Trophoblast cell (in vitro differentiated cells and primary cell): ENCODE results near the gene VDAC1.

Experiments
- DNase-seq, 2 donors: peaks; one replicate each; pipeline ENCODE4 v3.0.0-alpha.2; 2016
- H2AFZ ChIP-seq: 2 replicates; pipeline ENCODE4 v1.6.1; 2013; ENCODE audit warnings: low read length, moderate library complexity, mild to moderate bottlenecking; ENCODE audit not compliant: insufficient read depth, poor library complexity
- H2AK5ac ChIP-seq: 2 replicates; pipeline ENCODE4 v1.6.1; 2013; ENCODE audit warnings: mild to moderate bottlenecking, low read length
- H2BK120ac ChIP-seq: 2 replicates; pipeline ENCODE4 v1.6.1; 2013; ENCODE audit warnings: low read length, mild to moderate bottlenecking, moderate library complexity; ENCODE audit not compliant: insufficient read depth, poor library complexity
- H2BK12ac ChIP-seq: 2 replicates; pipeline ENCODE4 v1.6.1; 2013; ENCODE audit warnings: mild to moderate bottlenecking, low read length, moderate library complexity
- H2BK5ac ChIP-seq: 2 replicates; pipeline ENCODE4 v1.6.1; 2013; ENCODE audit warnings: low read length, low read depth, moderate library complexity, mild to moderate bottlenecking; ENCODE audit not compliant: poor library complexity
- H3K14ac ChIP-seq: 2 replicates; pipeline ENCODE4 v1.6.1; 2013; ENCODE audit warnings: mild to moderate bottlenecking, low read length
- H3K18ac ChIP-seq: 2 replicates; pipeline ENCODE4 v1.6.1; 2013; ENCODE audit warnings: mild to moderate bottlenecking, low read length
- H3K23ac ChIP-seq: 2 replicates; pipeline ENCODE4 v1.6.1; 2013; ENCODE audit warnings: low read length
- H3K27ac ChIP-seq: 2 replicates; pipeline ENCODE4 v1.5.1; 2013; ENCODE audit warnings: low read depth, mild to moderate bottlenecking, inconsistent platforms, low read length, moderate library complexity
- H3K27me3 ChIP-seq: 2 replicates; pipeline ENCODE4 v1.6.1; 2013; ENCODE audit warnings: inconsistent platforms, mild to moderate bottlenecking, low read length, moderate library complexity; ENCODE audit not compliant: insufficient read depth
- H3K36me3 ChIP-seq, 2 experiments: 1 replicate in 1 of 2; 2 replicates in 1 of 2; pipeline ENCODE4 v1.6.1; 2013; ENCODE audit warnings: low read length in 2 of 2, mild to moderate bottlenecking in 2 of 2, moderate library complexity in 1 of 2; ENCODE audit not compliant: insufficient read depth in 2 of 2, control insufficient read depth in 1 of 2
- H3K4ac ChIP-seq: 2 replicates; pipeline ENCODE4 v1.6.1; 2013; ENCODE audit warnings: low read depth, mild to moderate bottlenecking, low read length, moderate library complexity
- H3K4me1 ChIP-seq, 2 experiments: 1 replicate in 1 of 2; 2 replicates in 1 of 2; pipeline ENCODE4 v1.6.1; 2013; ENCODE audit warnings: low read length in 2 of 2, mild to moderate bottlenecking in 2 of 2, moderate library complexity in 1 of 2; ENCODE audit not compliant: insufficient read depth in 2 of 2, control insufficient read depth in 1 of 2
- H3K4me2 ChIP-seq: 2 replicates; pipeline ENCODE4 v1.6.1; 2013; ENCODE audit warnings: inconsistent platforms, mild to moderate bottlenecking, low read length, moderate library complexity
- H3K4me3 ChIP-seq: 2 replicates; pipeline ENCODE4 v1.5.1; 2013; ENCODE audit warnings: mild to moderate bottlenecking, low read depth, low read length, inconsistent platforms
- H3K79me1 ChIP-seq: one replicate; pipeline ENCODE4 v1.6.1; 2013; ENCODE audit warnings: low read length
- H3K79me2 ChIP-seq: 2 replicates; pipeline ENCODE4 v1.6.1; 2013; ENCODE audit warnings: low read length, mild to moderate bottlenecking; ENCODE audit not compliant: control insufficient read depth, insufficient read depth, poor library complexity
- H3K9ac ChIP-seq: 2 replicates; pipeline ENCODE4 v1.6.1; 2013; ENCODE audit warnings: mild to moderate bottlenecking, low read length
- H3K9me3 ChIP-seq: 2 replicates; pipeline ENCODE4 v1.6.1; 2013; ENCODE audit warnings: low read depth, mild to moderate bottlenecking, control low read depth, inconsistent platforms, low read length; ENCODE audit not compliant: insufficient read depth
- H4K12ac ChIP-seq: 2 replicates; pipeline ENCODE4 v1.6.1; 2013; ENCODE audit warnings: low read depth, mild to moderate bottlenecking, low read length, moderate library complexity
- H4K8ac ChIP-seq: 2 replicates; pipeline ENCODE4 v1.6.1; 2013; ENCODE audit warnings: low read depth, mild to moderate bottlenecking, low read length, moderate library complexity
- H4K91ac ChIP-seq: one replicate; pipeline ENCODE4 v1.6.1; 2013; ENCODE audit warnings: low read depth, mild to moderate bottlenecking, low read length, moderate library complexity
- WGBS: extraction: QIAGEN DNeasy Blood & Tissue Kit; methylation state at CpG from one replicate; pipeline ENCODE4 v1.1.7; 2013; ENCODE audit warnings: missing lambda C conversion rate; ENCODE audit not compliant: insufficient read length, insufficient coverage; ENCODE audit errors: extremely low coverage; 5-methylcytosine and 5-hydroxymethylcytosine counted together

VDAC1 gene

DNA sequence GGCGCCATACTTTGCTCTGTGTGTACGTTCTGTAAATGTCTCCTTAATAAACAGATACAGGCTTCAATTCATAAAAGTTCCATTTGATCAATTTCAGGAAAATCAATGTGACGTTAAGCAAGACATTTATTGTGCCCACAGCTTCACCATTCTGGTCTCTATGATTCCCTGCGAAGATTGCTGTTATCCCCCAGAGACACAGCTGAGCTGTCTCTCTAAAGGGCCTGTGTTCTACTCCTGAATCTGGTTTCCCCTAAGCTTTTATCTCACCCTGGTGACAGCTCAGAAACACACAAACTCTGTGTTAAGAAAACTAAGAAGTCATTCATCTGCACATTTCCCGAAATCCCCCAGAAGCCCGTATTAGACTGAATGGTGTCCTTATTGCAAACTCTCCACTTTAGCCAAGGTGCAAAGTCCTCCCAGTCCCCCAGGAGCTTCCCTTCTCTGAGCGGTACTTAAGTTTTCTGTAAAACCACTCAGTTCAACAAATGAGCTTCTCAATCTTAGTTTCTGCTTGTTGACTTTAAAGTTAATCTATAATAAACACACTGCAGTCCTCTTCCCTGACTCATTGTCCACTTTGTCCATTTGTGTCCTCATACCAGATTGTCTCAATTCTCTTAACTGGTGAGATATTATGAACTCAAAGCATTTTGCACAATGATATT is 35.0 kb downstream of the VDAC1 start:
- Histone ChIP-seq H3K9ac (no peak overlapping the region), H2BK5ac (no peak overlapping the region), H3K79me2 (peaks cover 4% of the 10 kb centered on the region), H3K9me3 (no peaks in the 10 kb centered on the region), H3K36me3 (peaks cover 11 to 19% of the 10 kb centered on the region in 2 experiments), H2BK12ac (no peak overlapping the region), H4K12ac (no peak overlapping the region), H3K27me3 (no peaks in the 10 kb centered on the region), H3K4me3 (no peak overlapping the region), H3K23ac (no peak overlapping the region), H3K79me1 (peaks cover 7% of the 10 kb centered on the region), H4K91ac (no peak overlapping the region), H4K8ac (no peak overlapping the region), H2AFZ (no peak overlapping the region), H2BK120ac (no peak overlapping the region), H3K4me2 (no peak overlapping the region), H3K27ac (no peak overlapping the region), H3K18ac (no peak overlapping the region), H3K14ac (no peak overlapping the region), H3K4me1 (peaks cover 3 to 5% of the 10 kb centered on the region in 2 experiments), H3K4ac (no peak overlapping the region), H2AK5ac (no peak overlapping the region)
- no peak for DNase-seq
- no CpG with 5 or more reads among the region's 7 CpGs for WGBS

DNA sequence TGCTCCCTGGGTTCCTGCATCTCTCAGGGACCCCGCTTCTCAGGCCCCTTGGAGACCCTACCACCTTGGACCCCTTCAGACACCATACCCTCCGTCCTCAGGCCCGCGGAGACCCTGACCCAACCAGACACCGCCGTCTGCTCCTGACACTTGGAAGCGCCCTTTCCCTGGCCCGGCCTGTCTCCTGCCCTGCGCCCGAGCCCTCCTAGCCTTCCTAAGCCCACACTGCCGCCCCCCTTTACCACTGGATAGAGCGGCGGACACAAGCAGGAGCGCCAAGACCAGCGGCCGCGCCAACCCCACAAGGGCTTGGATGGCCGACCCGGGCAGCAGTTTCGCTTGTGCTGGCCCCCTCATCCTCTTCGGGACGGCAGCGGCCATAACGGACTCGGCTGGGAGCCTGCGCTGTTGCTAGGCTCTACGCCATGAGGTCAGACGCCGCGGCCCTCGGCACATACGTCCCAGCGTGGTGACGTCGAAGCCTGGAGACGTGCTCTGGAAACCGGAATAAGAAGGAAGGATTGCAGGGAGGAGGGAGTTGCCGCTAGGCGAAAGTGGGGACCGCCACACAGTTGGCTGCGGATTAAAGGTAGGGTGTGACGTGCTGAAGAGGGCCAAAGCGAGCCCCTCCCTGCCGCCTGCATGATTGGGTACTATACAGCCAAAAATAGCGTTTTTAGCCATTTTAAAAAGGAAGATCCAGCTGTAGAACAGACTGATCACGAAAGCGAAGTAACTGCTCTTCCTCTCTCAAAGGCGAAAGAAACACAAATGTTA is 36.4 kb downstream of the VDAC1 start, which contains the start of gene C5orf15:
TSS of gene C5orf15 (minus strand) at position 422 of the 777 bp plus-strand sequence. CDS start at position 381, 41 bp downstream.
- Histone ChIP-seq H2BK12ac (no peak within 1 kb of the TSS), H3K9ac (peak within 1 kb of the TSS; percentile 92), H3K4me2 (peak within 1 kb of the TSS; percentile 74), H2AFZ (peak within 1 kb of the TSS; percentile 92), H3K18ac (peak within 1 kb of the TSS; percentile 53), H3K23ac (no peak within 1 kb of the TSS), H3K9me3 (no peaks in the 10 kb centered on the region), H3K36me3 (peaks cover 7 to 10% of the 10 kb centered on the region in 2 experiments), H3K27ac (peak within 1 kb of the TSS; percentile 74), H3K4me1 (peaks cover 3 to 5% of the 10 kb centered on the region in 2 experiments), H2BK120ac (peak within 1 kb of the TSS; percentile 88), H3K27me3 (no peaks in the 10 kb centered on the region), H2BK5ac (no peak within 1 kb of the TSS), H4K12ac (peak within 1 kb of the TSS; percentile 98), H2AK5ac (peak within 1 kb of the TSS; percentile 64), H3K14ac (peak within 1 kb of the TSS; percentile 91), H3K79me2 (peaks cover 4% of the 10 kb centered on the region), H3K4ac (peak within 1 kb of the TSS; percentile 85), H3K4me3 (peak within 1 kb of the TSS; percentile 91), H4K91ac (peak within 1 kb of the TSS; percentile 85), H4K8ac (peak within 1 kb of the TSS; percentile 98), H3K79me1 (peaks cover 7% of the 10 kb centered on the region)
- peak; percentile 98 to 99 for DNase-seq
- WGBS, result no CpG with 5 or more reads among the region's 48 CpGs

DNA sequence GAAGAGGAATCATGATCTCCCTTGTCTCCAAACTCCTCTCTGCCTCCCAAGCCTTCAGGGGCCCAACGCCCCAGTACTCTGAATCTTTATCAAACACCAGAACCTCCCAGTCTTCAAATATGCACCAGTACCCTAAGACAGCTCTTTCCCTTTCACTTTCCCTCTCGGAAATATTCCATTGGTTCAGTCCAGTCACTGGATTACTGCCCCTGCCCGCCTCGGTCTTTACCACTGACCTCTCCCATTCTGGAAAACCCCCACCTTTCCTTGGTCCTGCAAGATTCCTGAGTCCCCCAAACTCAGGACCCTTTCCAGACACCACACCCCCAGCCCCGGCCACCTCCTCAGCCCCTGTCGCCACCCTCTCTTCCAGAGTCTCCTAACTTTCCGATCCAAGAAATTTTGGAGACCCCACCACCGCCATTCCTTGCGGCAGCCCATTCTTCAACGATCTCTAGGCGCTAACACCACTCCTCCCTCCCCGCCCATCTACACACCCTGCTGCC is 37.0 kb downstream of the VDAC1 start:
- peak overlapping the region; percentile 53 for H3K18ac ChIP-seq
- H3K4ac ChIP-seq, result peak overlapping the region; percentile 85
- no peak overlapping the region for H3K23ac ChIP-seq
- peaks cover 4% of the 10 kb centered on the region for H3K79me2 ChIP-seq
- peak overlapping the region; percentile 91 for H3K4me3 ChIP-seq
- no CpG with 5 or more reads among the region's 12 CpGs for WGBS
- H2BK5ac ChIP-seq, result no peak overlapping the region
- peak overlapping the region; percentile 91 for H3K14ac ChIP-seq
- peak overlapping the region; percentile 85 for H4K91ac ChIP-seq
- H4K8ac ChIP-seq, result peak overlapping the region; percentile 98
- H3K36me3 ChIP-seq, result peaks cover 5 to 7% of the 10 kb centered on the region in 2 experiments
- peak overlapping the region; percentile 56 for H2AK5ac ChIP-seq
- peak overlapping the region; percentile 88 for H2BK120ac ChIP-seq
- H3K27ac ChIP-seq, result no peak overlapping the region
- H3K9ac ChIP-seq, result peak overlapping the region; percentile 92
- H3K9me3 ChIP-seq, result no peaks in the 10 kb centered on the region
- peaks cover 7% of the 10 kb centered on the region for H3K79me1 ChIP-seq
- peaks cover 3 to 5% of the 10 kb centered on the region in 2 experiments for H3K4me1 ChIP-seq
- peak overlapping the region; percentile 74 for H3K4me2 ChIP-seq
- DNase-seq, result peak in 1 of 2 donors; percentile 9
- no peak overlapping the region for H2BK12ac ChIP-seq
- peak overlapping the region; percentile 98 for H4K12ac ChIP-seq
- no peaks in the 10 kb centered on the region for H3K27me3 ChIP-seq
- peak overlapping the region; percentile 92 for H2AFZ ChIP-seq

- Histone ChIP-seq H3K27ac (no peak overlapping the region), H2BK5ac (no peak overlapping the region), H3K79me1 (peaks cover 7% of the 10 kb centered on the region), H3K4ac (no peak overlapping the region), H3K18ac (no peak overlapping the region), H4K8ac (no peak overlapping the region), H2BK12ac (no peak overlapping the region), H2AFZ (no peak overlapping the region), H3K36me3 (peaks cover 5 to 7% of the 10 kb centered on the region in 2 experiments), H3K9ac (no peak overlapping the region), H2BK120ac (no peak overlapping the region), H3K4me3 (no peak overlapping the region), H4K12ac (no peak overlapping the region), H4K91ac (no peak overlapping the region), H3K9me3 (no peaks in the 10 kb centered on the region), H3K27me3 (no peaks in the 10 kb centered on the region), H3K14ac (no peak overlapping the region), H3K4me1 (peaks cover 3 to 5% of the 10 kb centered on the region in 2 experiments), H3K4me2 (no peak overlapping the region), H3K23ac (no peak overlapping the region), H3K79me2 (peaks cover 4% of the 10 kb centered on the region), H2AK5ac (no peak overlapping the region)
- no CpG with 5 or more reads among the region's 5 CpGs for WGBS
- DNase-seq, result peak in 1 of 2 donors; percentile 1
Observed at GRCh38 chr5:133967124-133967523, 37.7 kb downstream of the VDAC1 start.
